Frontal cortex (tissue), 4 donors: Measurements from ENCODE around the gene QPCTL. TPM values are rescaled to one million over a fixed set of nuclear protein-coding genes. Genes with fewer than 3 reads are reported as not detected.

Experiments used
- DNase-seq, 2 donors: peaks; one replicate each; pipeline ENCODE4 v3.0.0; 2012; ENCODE audit warnings: low spot score in 2 of 2
- FAIRE-seq: peaks from 2 replicates; lab custom pipeline; 2012; peaks lifted over from hg19 to GRCh38; lab: Jason Lieb, UNC
- total RNA-seq: library from RNA; depleted of rRNA; stranded (reverse); fragments of >200 nt; gene quantifications from one replicate; pipeline ENCODE4 v1.2.3, GENCODE V29; 2014
- donor health status: control.
- donor health status: control.
- donor health status: control.

Gene QPCTL
- total RNA-seq = 8.2 TPM

DNA sequence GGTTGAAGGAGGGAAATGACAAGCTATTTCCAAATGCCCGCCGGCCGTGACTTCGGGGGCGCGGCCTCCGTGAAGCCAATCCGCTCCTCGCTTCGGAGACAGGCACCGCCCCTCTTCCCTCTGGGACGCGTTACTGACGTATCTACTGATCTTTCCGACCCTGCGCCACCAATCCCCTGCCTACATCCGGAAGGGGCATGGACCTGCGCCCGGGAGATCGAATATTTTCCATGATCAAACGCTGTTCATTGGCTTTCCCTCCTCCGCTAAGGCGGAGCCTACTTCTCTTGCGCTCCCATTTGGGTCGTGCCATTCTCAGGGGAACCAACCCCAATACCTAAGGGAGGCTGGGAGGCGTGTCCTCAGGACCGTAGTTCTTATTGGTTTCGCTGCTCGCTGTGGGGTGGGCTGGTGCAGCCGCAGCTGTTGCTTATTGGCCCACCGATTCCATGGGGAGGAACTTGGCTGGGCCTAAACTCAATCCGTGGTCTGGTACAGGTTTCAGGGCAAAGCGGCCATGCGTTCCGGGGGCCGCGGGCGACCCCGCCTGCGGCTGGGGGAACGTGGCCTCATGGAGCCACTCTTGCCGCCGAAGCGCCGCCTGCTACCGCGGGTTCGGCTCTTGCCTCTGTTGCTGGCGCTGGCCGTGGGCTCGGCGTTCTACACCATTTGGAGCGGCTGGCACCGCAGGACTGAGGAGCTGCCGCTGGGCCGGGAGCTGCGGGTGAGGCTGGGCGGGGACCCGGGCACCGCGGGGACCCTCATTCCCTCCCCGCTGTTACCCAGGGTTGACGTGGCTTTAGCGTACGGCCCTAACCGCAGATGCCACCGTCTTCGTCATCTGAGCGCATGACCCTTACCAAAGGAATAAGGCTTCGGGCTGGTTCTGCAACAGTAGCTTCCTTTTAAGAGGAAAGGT is at the start of gene QPCTL:
Gene QPCTL, plus strand, starts transcription at position 480 of the 919 bp plus-strand sequence. Its CDS starts 38 bp downstream, at position 518.
- DNase-seq (peak; percentile 93 to 96), FAIRE-seq (peak; percentile 91)

DNA sequence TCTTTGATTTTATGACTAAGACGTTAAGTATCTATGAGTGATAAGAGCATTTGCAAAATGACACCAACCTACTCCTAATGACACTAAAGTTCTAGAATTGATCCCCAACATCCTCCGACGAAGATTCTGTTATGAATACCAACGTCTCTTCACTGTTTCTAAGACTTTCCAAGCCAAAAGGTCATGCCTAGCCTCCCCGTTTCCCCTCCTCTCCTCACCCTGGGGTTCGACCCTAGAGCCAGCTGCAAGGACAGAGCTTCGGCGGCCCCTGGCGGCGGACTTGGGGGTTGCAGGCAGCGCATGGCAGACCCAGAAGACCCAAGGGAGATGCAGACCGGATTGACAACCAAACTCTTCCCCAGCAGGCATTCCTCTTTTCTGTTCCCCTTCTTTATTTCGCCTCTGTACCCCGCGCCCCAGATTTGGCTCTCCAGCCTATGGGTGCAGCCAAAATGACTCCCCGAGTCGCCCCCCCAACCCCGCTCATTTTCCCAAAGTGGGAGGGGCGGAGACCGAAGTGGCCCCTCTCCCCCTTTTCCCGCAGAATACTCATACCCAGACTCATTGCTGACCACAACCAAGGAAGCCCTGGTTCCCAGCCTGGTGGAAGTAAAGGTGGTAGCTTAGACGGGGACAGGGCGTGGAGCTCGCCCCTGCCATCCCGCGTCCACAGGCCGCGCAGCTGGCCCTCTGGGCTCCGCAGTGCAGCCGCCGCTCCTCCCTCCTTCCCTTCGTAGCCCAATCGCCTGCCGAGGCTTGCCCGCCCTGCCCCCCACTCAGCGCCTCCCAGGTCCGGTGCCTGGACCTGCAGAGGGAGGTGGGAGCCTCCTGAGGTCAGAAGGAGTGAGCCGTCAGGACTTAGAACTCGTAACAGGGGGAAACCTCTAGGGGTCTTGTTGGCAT is 49.2 kb upstream of the QPCTL start:
- DNase-seq (peak; percentile 87 to 91), FAIRE-seq (no peak)

DNA sequence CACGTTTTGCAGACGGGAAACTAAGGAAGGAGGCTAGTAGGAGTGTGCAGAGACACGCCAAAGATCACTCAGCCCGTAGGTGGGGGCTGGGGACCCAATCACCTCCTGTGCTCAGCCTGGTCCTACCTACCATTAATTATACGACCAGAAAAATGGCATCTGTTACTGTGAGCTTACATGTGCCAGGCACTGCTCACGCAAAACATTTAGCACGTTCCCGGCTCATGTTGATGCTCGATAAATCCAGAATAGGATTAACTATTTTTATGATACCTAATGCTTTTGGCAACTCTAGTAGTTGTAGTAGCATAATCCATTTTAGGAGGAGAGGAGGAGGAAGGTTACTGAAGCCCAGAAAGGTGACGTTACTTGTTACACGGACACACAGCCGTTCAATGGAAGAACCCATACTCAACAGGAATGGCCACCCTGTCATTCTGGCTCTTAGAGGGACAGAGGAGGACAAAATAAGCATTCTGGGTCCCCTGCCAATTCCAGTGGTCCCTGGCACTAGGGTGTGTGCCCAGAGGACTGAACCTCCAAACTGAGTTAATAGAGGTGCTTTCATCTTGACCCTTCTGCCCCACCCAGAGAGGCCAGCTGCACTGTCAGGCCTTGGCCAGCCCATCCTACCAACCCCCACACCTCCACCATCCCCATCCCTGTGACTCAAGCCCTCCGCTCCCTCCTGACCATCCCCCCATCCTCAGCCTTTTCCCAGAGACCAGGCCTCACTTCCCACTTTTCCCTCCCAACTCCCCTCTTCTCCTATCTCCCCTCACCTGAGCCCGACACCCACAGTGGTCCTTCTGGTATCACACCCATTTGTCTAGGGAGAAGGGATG is 48.3 kb upstream of the QPCTL start:
- FAIRE-seq (no peak), DNase-seq (peak in 1 of 2 donors; percentile 63)

DNA sequence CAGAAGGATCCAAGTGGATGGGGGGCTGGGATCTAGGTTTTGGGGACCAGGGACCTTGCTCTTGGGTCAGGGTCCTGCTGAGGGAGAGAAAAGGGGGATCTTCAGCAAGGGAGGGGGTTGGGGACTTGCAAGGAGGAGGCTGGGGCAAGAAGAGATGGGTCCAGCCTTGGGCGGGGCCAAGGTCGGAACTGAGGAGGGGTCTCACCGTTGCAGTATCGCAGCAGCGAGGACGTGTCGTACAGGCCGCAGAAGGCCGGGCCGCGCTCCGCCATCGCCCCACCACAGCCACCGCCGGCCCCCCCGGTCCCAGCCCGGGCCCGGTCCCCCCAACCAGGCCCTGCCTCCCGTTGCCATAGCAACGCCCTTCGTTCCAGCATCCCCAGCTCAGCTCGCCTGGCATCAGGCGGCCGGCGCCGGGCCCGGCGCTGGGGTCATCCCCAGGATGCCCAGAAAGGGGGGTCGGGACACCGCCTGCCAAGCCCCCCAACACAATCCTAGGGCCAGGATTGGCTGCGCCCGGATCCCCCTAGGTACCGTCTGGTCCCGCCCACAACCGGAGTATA is 47.3 kb upstream of the QPCTL start:
- FAIRE-seq (no peak), DNase-seq (no peak)

DNA sequence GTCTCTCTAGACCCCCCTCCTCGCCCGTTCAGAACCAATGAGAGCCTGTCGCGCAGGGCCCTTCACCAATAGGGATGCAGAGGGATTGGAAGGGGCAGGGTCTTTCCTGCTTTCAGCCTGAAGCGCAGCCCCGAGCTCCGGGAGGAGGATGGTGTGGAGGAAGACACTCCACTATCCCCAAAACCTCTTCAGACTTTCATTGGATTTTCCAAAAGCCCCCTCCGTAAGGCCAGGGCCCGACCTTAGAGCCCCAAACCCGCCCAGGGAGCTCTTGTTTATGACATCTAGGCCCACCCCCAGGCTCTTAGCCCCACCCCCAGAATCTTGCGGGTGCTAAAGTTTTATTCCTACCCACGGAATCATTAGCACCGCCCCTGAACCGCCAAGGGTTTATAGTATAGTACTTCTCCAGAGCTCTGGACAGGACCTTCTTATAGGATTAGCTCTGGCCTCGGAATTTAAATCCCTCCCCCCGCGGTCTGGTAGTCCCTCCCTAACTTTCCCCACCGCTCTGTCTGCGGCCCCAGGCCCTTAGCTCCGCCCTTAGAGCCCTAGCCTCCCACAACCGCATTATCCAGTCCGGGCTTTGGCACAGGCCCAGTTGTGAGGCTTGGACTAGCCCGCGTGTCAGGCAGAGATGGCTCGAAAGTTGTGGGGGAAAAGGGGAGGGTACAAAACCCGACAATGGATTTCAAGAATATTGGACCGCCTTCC is 46.7 kb upstream of the QPCTL start:
- DNase-seq (peak; percentile 95 to 97), FAIRE-seq (no peak)

DNA sequence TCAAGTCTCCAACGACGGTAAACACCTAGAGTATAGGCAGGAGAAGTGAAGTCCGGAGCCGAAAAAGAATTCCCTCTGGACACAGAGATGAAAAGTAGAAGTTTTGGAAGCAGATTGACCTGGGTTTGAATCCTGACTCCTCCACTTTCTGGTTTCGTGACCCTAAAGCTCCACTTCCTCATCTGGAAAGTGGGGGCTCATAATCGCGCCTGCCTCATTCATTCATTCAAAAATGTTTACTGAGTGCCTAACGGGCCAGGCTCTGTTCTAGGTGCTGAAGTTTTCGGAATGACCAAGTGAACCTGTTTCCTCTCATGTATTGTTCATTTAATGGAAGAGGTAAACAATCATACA is 46.1 kb upstream of the QPCTL start:
- DNase-seq (no peak), FAIRE-seq (no peak)

DNA sequence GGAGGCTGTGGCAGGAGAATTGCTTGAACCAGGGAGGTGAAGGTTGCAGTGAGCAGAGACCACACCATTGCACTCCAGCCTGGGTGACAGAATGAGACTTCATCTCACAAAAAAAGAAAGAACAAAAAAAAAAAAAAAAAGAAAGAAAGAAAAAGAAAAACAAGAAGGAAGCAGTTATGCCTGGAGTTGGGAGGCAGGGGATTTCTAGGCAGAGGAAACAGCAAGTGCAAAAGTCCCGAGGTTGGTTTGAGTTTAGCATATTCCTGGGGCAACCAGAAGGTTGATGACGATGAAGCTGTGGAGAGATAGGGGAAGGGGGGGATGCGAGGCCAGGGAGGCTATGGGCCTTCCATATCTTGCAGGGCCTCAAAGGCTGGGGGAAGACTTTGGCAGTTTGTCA is 41.7 kb upstream of the QPCTL start:
- FAIRE-seq (no peak), DNase-seq (no peak)

DNA sequence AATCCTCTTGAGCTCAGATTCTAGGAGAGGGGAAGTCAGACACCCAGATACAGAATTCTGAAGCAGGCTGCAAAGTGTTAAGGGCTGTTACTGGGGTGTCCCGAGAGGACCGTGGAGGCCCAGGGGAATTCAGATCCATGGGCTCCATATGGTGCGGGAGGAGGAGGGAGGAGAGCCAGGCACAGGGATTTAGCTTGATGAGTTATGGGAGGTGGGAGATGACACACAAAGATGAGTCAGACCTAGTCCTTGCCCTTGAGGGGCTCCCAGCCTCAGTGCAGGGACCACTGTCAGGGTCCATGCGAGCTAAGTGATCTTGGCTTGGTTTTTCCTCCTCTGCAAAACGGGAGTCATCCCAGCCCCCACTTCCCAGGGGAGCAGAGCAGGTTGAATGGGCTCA is 38.8 kb upstream of the QPCTL start:
- no peak for DNase-seq

DNA sequence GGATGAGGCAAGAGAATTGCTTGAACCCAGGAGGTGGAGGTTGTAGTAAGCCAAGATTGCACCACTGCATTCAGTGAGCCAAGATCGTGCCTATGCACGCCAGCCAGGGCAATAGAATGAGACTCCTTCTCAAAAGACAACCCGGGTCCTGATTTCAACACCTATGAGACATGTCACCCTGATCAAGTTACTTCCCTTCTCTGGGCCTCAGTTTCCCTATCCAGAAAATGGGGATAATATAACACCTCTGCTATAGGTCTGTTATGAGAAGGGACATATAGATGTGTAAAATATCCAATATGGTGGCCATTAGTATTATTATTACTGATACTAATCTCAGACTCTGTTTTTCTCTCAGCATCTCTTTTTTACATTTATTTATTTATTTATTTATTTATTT is 37.4 kb upstream of the QPCTL start:
- DNase-seq (no peak), FAIRE-seq (no peak)

More for the DNA sequence above, 38.8 kb upstream of the QPCTL start:
- FAIRE-seq = no peak

DNA sequence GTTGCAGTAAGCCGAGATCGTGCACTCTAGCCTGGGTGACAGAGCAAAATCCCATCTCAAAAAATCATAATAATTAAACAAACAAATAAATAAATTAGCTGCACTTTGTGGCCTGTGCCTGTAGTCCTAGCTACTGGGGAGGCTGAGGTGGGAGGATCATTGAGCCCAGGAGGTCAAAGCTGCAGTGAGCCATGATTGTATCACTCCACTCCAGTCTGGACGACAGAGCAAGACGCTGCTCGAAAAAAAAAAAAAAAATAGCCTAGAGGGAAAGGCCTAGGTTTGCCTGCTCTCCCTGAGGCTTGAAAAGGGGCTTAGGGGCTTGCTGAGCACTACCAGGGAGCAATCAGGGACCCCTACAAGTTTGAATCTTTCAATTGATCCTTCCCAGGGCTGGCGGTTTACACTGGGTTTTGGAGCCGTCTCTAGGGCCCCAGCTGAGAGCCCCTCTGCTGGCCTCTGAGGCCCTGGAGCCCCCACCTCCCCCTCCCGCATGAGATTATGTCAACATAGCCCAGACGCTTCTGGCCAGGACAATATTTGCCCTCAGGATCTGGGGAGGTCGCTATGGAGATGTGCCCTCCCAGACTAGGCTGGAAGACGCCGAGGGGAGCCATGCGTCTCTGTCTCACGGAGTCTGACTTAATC is 34.8 kb upstream of the QPCTL start:
- DNase-seq = no peak
- FAIRE-seq = no peak

DNA sequence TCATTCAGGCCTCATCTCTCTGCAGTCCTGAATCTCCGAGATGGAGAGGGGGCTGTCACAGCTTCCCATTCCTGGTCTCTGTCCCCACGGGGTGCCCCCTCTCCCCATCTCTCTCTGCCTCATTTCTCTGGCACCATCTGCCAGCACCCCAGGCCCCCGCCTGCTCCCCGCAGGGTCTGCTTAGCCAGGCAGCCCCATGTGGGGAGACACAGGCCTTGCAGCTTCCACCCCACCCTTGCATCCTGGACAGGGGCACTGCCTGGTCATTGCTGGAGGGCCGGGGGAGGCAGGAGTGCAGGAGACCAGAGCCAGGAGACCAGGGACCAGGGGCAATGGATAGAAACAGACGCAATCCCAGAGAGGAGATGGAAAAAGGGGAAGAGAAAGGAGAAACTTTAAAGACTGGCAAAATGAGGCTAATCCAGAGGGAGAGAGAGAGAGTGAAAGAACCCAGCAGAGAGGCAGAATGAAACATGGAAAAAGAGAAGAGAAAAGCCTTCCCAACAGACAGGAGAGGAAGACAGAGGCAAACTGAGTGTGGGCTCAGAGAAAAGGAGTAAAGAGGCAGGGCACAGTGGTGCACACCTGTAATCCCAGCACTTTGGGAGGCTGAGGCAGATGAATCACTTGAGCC is 33.3 kb upstream of the QPCTL start:
- no peak for FAIRE-seq
- no peak for DNase-seq

DNA sequence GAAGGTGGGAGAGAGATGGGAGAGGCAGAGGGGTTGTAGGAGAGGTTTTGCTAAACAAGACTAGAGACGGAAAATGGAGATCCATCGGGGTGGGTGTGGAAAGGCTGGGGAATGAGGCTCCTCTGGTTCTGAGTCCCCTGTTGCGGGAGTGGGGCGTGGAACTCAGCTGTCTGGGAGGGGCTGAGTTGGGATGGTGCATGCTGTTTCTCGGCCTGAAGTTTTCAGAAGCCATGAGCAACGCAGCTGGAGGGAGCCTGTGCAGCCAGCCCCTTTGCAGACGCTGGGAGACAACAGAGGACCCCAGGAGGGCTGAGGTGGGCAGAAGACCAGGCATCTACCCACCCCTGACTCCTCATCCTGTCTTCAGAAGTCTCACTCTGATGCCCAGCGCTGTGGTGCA is 31.8 kb upstream of the QPCTL start:
- FAIRE-seq (no peak), DNase-seq (no peak)

DNA sequence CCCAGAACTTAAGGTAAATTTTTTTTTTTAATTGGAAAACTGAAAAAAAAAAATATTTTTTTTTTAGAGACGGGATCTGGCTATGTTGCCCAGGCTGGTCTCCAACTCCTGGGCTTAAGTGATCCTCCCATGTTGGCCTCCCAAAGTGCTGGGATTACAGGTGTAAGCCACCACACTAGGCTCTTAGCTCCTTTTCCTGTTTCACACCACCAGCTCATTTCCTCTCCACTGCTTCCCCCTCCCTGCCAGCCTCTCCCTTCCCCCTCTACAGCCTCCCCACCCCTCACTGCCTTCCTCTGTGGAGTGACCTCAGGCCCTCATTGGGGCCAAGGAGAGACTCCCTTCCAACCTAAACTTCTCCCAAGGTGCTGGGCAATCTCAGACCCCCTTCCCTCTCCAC is 28.7 kb upstream of the QPCTL start:
- FAIRE-seq = no peak
- no peak for DNase-seq

DNA sequence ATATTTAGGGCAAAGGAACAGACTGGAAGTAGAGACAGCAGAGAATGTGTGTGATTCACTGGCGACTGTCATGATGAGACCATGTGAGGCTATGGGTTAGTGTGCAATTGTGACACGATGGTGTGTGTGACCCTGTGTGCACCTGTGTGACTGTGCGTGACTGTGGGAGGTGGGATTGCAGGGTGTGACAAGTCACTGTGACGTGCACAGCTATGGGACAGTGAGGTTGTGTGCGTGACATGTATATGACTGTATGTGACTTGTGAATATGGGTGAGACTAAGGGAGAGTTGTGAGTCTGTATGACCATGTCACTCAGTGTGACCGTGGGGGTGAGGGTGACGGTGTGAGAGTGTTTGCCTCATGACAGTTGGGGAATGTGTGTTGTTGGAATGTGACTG is 27.9 kb upstream of the QPCTL start:
- FAIRE-seq (no peak), DNase-seq (no peak)

DNA sequence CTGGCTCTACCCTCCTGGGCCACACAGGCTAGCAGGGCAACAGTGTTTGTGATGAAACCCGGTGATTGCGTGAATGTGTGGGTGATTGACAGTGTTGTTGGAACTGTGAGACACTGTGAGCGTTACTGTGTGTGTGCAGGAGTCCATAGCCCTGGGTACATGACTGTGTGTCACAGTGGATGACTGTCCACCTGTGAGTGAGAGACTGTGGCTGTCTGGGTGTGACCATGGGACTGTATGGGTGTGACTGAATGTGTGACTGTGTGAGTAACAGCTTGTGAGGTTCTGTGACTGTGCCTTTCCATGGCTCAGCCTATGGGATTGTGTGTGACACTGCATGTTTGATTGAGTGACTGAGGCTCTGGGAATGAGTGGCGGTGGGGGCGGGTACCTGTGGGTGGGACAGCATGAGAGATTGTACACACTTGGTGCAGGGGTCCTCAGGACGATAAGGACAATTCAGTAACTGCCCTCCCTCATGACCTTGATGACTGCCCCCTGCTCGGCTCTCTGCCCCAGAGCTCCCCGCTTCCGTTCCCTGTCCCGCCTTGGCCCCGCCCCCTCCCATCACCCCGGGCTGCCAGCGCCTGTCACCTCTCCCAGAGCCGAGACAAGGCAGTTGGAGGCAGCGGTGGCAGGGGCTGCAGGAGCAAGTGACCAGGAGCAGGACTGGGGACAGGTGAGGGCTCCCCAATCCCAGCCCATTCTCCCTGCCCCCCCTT is 24.7 kb upstream of the QPCTL start, which contains the start of gene GIPR:
Gene GIPR, plus strand, starts transcription at position 602 of the 722 bp plus-strand sequence. CDS start 1,300 bp downstream, outside the sequence.
- DNase-seq (peak; percentile 24 to 53), FAIRE-seq (no peak)

DNA sequence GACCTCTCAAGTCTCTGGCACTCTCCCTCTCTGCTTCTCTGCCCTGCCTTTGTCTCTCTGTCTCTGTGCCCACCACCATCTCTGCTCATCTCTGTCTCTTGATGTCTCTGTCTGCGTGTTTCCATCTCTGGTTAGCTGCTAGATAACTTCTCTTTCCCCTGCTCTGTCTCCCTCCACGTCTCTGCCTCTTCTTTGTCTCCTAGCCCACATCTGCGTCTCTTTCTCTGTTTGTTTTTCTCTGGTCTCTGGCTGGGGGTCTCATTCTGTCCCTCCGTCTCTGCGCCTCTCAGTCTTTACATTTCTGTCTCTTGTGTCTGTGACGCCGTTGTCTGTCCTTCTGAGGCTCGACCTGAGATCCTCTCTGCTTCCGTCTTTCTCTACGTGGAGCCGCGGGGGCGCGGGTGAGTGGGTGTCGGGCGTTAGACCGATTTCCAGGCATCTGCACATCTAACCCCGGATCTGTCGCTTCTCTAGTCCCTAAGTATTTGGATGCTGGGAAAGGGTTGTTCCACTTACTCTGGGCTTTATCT is 24.1 kb upstream of the QPCTL start:
- no peak for FAIRE-seq
- DNase-seq = no peak
